ENCODE data around the gene CACYBP. TPM values are rescaled to one million over a fixed set of nuclear protein-coding genes. Genes with fewer than 3 reads are reported as not detected.
A peak's percentile ranks its signal among the peaks of the same experiment; 100 is the strongest.

Gene CACYBP
- total RNA-seq, 1 experiment from 2014 or later = 384 TPM

DNA sequence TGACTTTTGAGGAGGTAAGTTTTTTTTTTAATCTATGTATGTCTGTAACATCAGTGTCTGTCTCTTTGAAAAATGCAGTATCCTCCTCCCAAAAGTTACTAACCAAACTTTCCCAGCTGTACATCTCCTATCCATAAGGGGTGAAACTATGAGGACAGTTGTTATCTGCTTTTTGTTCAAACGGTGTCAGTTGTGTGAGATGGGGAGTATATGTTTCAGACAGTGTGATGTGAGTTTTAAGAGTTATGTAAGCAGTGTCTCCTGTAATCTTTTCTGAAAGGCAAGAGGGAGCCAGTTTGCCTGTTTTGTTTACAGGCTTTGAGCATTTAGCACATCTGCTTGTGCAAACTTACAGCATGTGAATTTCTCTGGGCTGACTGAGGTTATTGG, 34.8 kb upstream of the CACYBP start:
- H3K27ac Mint-ChIP-seq (ENCODE audit: unreplicated experiment) = peak overlapping the region; percentile 75
- CTCF ChIA-PET = interaction anchor here (1.0 kb wide), 1 partner anchor 165 kb away, joined by 3 read pairs; no protein-coding TSS in a partner anchor
- H3K27me3 Mint-ChIP-seq (ENCODE audit: unreplicated experiment) = no peaks in the 10 kb centered on the region
- peaks cover 62% of the 10 kb centered on the region for H3K4me1 Mint-ChIP-seq (ENCODE audit: low read depth, unreplicated experiment)
- intact Hi-C loops (cut with micrococcal nuclease; ENCODE audit: unreplicated experiment) = loop anchor here (5.0 kb wide), 1 partner anchor 73 kb away; no protein-coding TSS in a partner anchor
- BruUV-seq (replicated peaks) = TSS peak; percentile 31
- TF ChIP-seq, protein P1, sequence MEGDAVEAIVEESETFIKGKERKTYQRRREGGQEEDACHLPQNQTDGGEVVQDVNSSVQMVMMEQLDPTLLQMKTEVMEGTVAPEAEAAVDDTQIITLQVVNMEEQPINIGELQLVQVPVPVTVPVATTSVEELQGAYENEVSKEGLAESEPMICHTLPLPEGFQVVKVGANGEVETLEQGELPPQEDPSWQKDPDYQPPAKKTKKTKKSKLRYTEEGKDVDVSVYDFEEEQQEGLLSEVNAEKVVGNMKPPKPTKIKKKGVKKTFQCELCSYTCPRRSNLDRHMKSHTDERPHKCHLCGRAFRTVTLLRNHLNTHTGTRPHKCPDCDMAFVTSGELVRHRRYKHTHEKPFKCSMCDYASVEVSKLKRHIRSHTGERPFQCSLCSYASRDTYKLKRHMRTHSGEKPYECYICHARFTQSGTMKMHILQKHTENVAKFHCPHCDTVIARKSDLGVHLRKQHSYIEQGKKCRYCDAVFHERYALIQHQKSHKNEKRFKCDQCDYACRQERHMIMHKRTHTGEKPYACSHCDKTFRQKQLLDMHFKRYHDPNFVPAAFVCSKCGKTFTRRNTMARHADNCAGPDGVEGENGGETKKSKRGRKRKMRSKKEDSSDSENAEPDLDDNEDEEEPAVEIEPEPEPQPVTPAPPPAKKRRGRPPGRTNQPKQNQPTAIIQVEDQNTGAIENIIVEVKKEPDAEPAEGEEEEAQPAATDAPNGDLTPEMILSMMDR (IDR thresholded peaks at IDR 0.05; ENCODE audit: unreplicated experiment) = no peak
- H3K9me3 Mint-ChIP-seq (ENCODE audit: low read depth, unreplicated experiment) = no peaks in the 10 kb centered on the region
- H3K4me3 Mint-ChIP-seq (ENCODE audit: low read depth, unreplicated experiment) = peak overlapping the region; percentile 1
- no peak for DNase-seq
- peaks cover 18% of the 10 kb centered on the region for H3K36me3 Mint-ChIP-seq (ENCODE audit: insufficient read depth, unreplicated experiment)

DNA sequence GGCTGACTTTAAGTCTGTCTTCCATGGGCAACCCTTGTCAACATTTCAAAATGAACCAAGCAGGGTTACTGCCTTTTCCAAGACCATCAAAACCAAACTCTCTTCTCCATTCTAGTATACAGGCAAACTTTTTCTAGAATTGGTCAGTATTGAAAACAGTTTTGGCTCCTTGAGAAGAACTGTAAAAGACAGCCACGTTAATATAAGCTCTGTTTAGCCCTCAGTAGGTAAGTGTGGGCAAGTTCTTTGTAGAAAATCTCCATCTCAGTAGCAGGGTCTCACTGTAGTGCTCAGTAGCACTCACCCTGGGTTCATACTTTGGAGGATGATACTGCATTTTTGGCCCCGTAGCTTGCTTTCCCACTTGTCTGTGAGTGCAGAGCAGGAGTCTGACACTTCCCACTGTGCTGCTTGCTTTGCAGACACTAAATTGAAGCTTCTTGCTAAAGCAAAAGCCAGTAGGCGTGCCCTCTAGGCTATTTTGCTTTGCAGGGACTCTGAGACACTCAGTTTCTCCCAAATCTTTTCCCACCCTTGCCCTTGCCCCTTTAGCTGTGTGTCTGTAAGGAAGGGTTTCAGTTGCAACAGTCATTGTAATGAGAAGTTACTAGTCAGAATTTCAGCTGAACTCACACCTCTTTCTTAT, 34.3 kb upstream of the CACYBP start:
- TF ChIP-seq, protein P1 (IDR thresholded peaks at IDR 0.05; ENCODE audit: unreplicated experiment) = no peak
- intact Hi-C loops (cut with micrococcal nuclease; ENCODE audit: unreplicated experiment) = loop anchor here (1.0 to 5.0 kb wide), 2 partner anchors 73 to 90 kb away; no protein-coding TSS in a partner anchor
- no peaks in the 10 kb centered on the region for H3K27me3 Mint-ChIP-seq (ENCODE audit: unreplicated experiment)
- no peak for DNase-seq
- peak overlapping the region; percentile 1 for H3K4me3 Mint-ChIP-seq (ENCODE audit: low read depth, unreplicated experiment)
- H3K4me1 Mint-ChIP-seq (ENCODE audit: low read depth, unreplicated experiment) = peaks cover 66% of the 10 kb centered on the region
- CTCF ChIA-PET = interaction anchor here (0.5 to 1.4 kb wide), 5 partner anchors 11 to 111 kb away, joined by 3 to 11 read pairs (median 3); no protein-coding TSS in a partner anchor
- no peaks in the 10 kb centered on the region for H3K9me3 Mint-ChIP-seq (ENCODE audit: low read depth, unreplicated experiment)
- peaks cover 23% of the 10 kb centered on the region for H3K36me3 Mint-ChIP-seq (ENCODE audit: insufficient read depth, unreplicated experiment)
- peak overlapping the region; percentile 75 for H3K27ac Mint-ChIP-seq (ENCODE audit: unreplicated experiment)
- no TSS peak for BruUV-seq (replicated peaks)

GRCh38 chr1:174966008-174966572, 33.7 kb upstream of the CACYBP start:
- Mint-ChIP-seq H3K27ac (ENCODE audit: unreplicated experiment) (peak overlapping the region; percentile 72), H3K4me1 (ENCODE audit: low read depth, unreplicated experiment) (peaks cover 66% of the 10 kb centered on the region), H3K27me3 (ENCODE audit: unreplicated experiment) (no peaks in the 10 kb centered on the region), H3K36me3 (ENCODE audit: insufficient read depth, unreplicated experiment) (peaks cover 23% of the 10 kb centered on the region), H3K9me3 (ENCODE audit: low read depth, unreplicated experiment) (no peaks in the 10 kb centered on the region), H3K4me3 (ENCODE audit: low read depth, unreplicated experiment) (no peak overlapping the region)
- CTCF ChIA-PET = interaction anchor here (0.5 to 1.4 kb wide), 5 partner anchors 10 to 111 kb away, joined by 3 to 11 read pairs (median 3); no protein-coding TSS in a partner anchor
- no TSS peak for BruUV-seq (replicated peaks)
- TF ChIP-seq, protein P1 (IDR thresholded peaks at IDR 0.05; ENCODE audit: unreplicated experiment) = no peak
- no peak for DNase-seq
- intact Hi-C loops (cut with micrococcal nuclease; ENCODE audit: unreplicated experiment) = loop anchor here (1.0 to 5.0 kb wide), 2 partner anchors 74 to 91 kb away; no protein-coding TSS in a partner anchor

GRCh38 chr1:174967845-174968705, 31.7 kb upstream of the CACYBP start:
- Mint-ChIP-seq H3K27me3 (ENCODE audit: unreplicated experiment) (no peaks in the 10 kb centered on the region), H3K27ac (ENCODE audit: unreplicated experiment) (peak overlapping the region; percentile 81), H3K4me3 (ENCODE audit: low read depth, unreplicated experiment) (no peak overlapping the region), H3K36me3 (ENCODE audit: insufficient read depth, unreplicated experiment) (peaks cover 36% of the 10 kb centered on the region), H3K4me1 (ENCODE audit: low read depth, unreplicated experiment) (peaks cover 83% of the 10 kb centered on the region), H3K9me3 (ENCODE audit: low read depth, unreplicated experiment) (no peaks in the 10 kb centered on the region)
- TF ChIP-seq, protein P1 (IDR thresholded peaks at IDR 0.05; ENCODE audit: unreplicated experiment) = no peak
- intact Hi-C loops (cut with micrococcal nuclease; ENCODE audit: unreplicated experiment) = loop anchor here (2.0 to 5.0 kb wide), 2 partner anchors 31 to 76 kb away; partner anchors contain the start of gene CACYBP
- no TSS peak for BruUV-seq (replicated peaks)
- DNase-seq = no peak
- CTCF ChIA-PET = interaction anchor here (0.6 to 1.0 kb wide), 7 partner anchors 14 to 681 kb away, joined by 3 to 6 read pairs (median 3); no protein-coding TSS in a partner anchor
